MM.1S (cell line): ENCODE measurements around the gene EFCAB6.

Source experiments
- DNase-seq: peaks from one replicate; pipeline ENCODE4 v3.0.0-alpha.2; 2015
- H2AFZ ChIP-seq: fragments of 300-600 bp; sonication (generic); 2 replicates; pipeline ENCODE4 v1.6.0; 2016; ENCODE audit warnings: antibody characterized with exemption, low read length
- H3F3A ChIP-seq: fragments of 300-600 bp; sonication (generic); 2 replicates; pipeline ENCODE4 v1.6.1; 2016; ENCODE audit warnings: mild to moderate bottlenecking, antibody characterized with exemption, low read length, moderate library complexity, mixed read lengths; ENCODE audit not compliant: insufficient read depth
- H3K27ac ChIP-seq: fragments of 300-600 bp; sonication (generic); 2 replicates; pipeline ENCODE4 v1.5.1; 2016; ENCODE audit warnings: mild to moderate bottlenecking, low read length
- H3K27me3 ChIP-seq: fragments of 300-600 bp; sonication (generic); replicated peaks from 2 replicates; pipeline ENCODE4 v1.6.0; 2016; ENCODE audit warnings: low read length; ENCODE audit not compliant: insufficient read depth
- H3K36me3 ChIP-seq: fragments of 300-600 bp; sonication (generic); replicated peaks from 2 replicates; pipeline ENCODE4 v1.6.1; 2016; ENCODE audit warnings: mild to moderate bottlenecking, low read length, mixed read lengths; ENCODE audit not compliant: insufficient read depth
- H3K4me1 ChIP-seq: fragments of 300-600 bp; sonication (generic); 2 replicates; pipeline ENCODE4 v1.6.1; 2016; ENCODE audit warnings: low read length, mixed read lengths
- H3K4me2 ChIP-seq: fragments of 300-600 bp; sonication (generic); 2 replicates; pipeline ENCODE4 v1.6.0; 2016; ENCODE audit warnings: low read depth, low read length
- H3K4me3 ChIP-seq: fragments of 300-600 bp; sonication (generic); 2 replicates; pipeline ENCODE4 v1.5.1; 2016; ENCODE audit warnings: low read length, mixed read lengths
- H3K79me2 ChIP-seq: fragments of 300-600 bp; sonication (generic); 2 replicates; pipeline ENCODE4 v1.6.1; 2016; ENCODE audit warnings: mixed run types, low read length, mixed read lengths
- H3K9ac ChIP-seq: fragments of 300-600 bp; sonication (generic); 2 replicates; pipeline ENCODE4 v1.6.1; 2016; ENCODE audit warnings: low read length, mixed read lengths
- H3K9me2 ChIP-seq: fragments of 300-600 bp; sonication (generic); replicated peaks from 2 replicates; pipeline ENCODE4 v1.6.1; 2016; ENCODE audit warnings: mild to moderate bottlenecking, low read length, mixed read lengths; ENCODE audit not compliant: insufficient read depth
- H3K9me3 ChIP-seq: fragments of 300-600 bp; sonication (generic); replicated peaks from 2 replicates; pipeline ENCODE4 v1.6.1; 2016; ENCODE audit warnings: mild to moderate bottlenecking, low read length, mixed read lengths; ENCODE audit not compliant: insufficient read depth
- H4K20me1 ChIP-seq: fragments of 300-600 bp; sonication (generic); 2 replicates; pipeline ENCODE4 v1.6.1; 2016; ENCODE audit warnings: mild to moderate bottlenecking, low read length, moderate library complexity, mixed read lengths; ENCODE audit not compliant: insufficient read depth
- CTCF ChIP-seq: fragments of 300-600 bp; sonication (generic); IDR thresholded peaks from 2 replicates; pipeline ENCODE4 v1.5.1; 2016; ENCODE audit warnings: antibody characterized with exemption, low read length, mixed read lengths
- EZH2 ChIP-seq: fragments of 300-600 bp; sonication (generic); optimal IDR thresholded peaks from 2 replicates; pipeline ENCODE3; 2017; ENCODE audit warnings: low read depth, mild to moderate bottlenecking, antibody characterized with exemption, low read length, mixed read lengths
- EZH2phosphoT487 ChIP-seq: fragments of 300-600 bp; sonication (generic); IDR thresholded peaks from 2 replicates; pipeline ENCODE4 v1.6.1; 2018; ENCODE audit warnings: antibody characterized with exemption, low read length

EFCAB6 gene

GRCh38 chr22:43838161-43838560 lies 26.1 kb upstream of the EFCAB6 start:
- no peak for DNase-seq
- Histone ChIP-seq H3K9ac (no peak overlapping the region), H3K4me2 (no peak overlapping the region), H3K4me1 (no peaks in the 10 kb centered on the region), H3K9me3 (no peaks in the 10 kb centered on the region), H4K20me1 (no peaks in the 10 kb centered on the region), H3K36me3 (no peaks in the 10 kb centered on the region), H3K27me3 (peaks cover 81% of the 10 kb centered on the region), H2AFZ (no peak overlapping the region), H3K4me3 (no peak overlapping the region), H3K27ac (no peak overlapping the region), H3K79me2 (no peaks in the 10 kb centered on the region), H3F3A (no peaks in the 10 kb centered on the region), H3K9me2 (no peaks in the 10 kb centered on the region)
- TF ChIP-seq EZH2phosphoT487, result no peak
- no peak for TF ChIP-seq EZH2
- no peak for TF ChIP-seq CTCF

- no peaks in the 10 kb centered on the region for H3K36me3 ChIP-seq
- H3K4me2 ChIP-seq, result no peak overlapping the region
- H3K4me1 ChIP-seq, result no peaks in the 10 kb centered on the region
- no peaks in the 10 kb centered on the region for H3K9me3 ChIP-seq
- H3K9ac ChIP-seq, result no peak overlapping the region
- H3K27me3 ChIP-seq, result peaks cover 81% of the 10 kb centered on the region
- H3K27ac ChIP-seq, result no peak overlapping the region
- no peak overlapping the region for H2AFZ ChIP-seq
- no peak overlapping the region for H3K4me3 ChIP-seq
- no peaks in the 10 kb centered on the region for H3F3A ChIP-seq
- H3K9me2 ChIP-seq, result no peaks in the 10 kb centered on the region
- H3K79me2 ChIP-seq, result no peaks in the 10 kb centered on the region
- no peak for TF ChIP-seq CTCF
- TF ChIP-seq EZH2phosphoT487, result no peak
- no peak for TF ChIP-seq EZH2
- no peak for DNase-seq
- H4K20me1 ChIP-seq, result no peaks in the 10 kb centered on the region
Observed at GRCh38 chr22:43837666-43838065, 25.6 kb upstream of the EFCAB6 start.

- Histone ChIP-seq H3K9ac (no peak overlapping the region), H3K4me2 (no peak overlapping the region), H3K4me3 (no peak overlapping the region), H3F3A (no peaks in the 10 kb centered on the region), H3K79me2 (no peaks in the 10 kb centered on the region), H3K9me2 (no peaks in the 10 kb centered on the region), H3K36me3 (no peaks in the 10 kb centered on the region), H4K20me1 (no peaks in the 10 kb centered on the region), H3K9me3 (no peaks in the 10 kb centered on the region), H3K27ac (no peak overlapping the region), H3K4me1 (no peaks in the 10 kb centered on the region), H2AFZ (no peak overlapping the region), H3K27me3 (peaks cover 81% of the 10 kb centered on the region)
- TF ChIP-seq EZH2phosphoT487, result no peak
- TF ChIP-seq EZH2, result no peak
- no peak for DNase-seq
Observed at GRCh38 chr22:43835736-43836135, 23.6 kb upstream of the EFCAB6 start.

GRCh38 chr22:43835166-43835565 lies 23.1 kb upstream of the EFCAB6 start:
- H3K27ac ChIP-seq, result no peak overlapping the region
- TF ChIP-seq EZH2, result no peak
- TF ChIP-seq EZH2phosphoT487, result no peak
- no peak for TF ChIP-seq CTCF
- no peaks in the 10 kb centered on the region for H3F3A ChIP-seq
- no peaks in the 10 kb centered on the region for H3K9me3 ChIP-seq
- H3K27me3 ChIP-seq, result peaks cover 81% of the 10 kb centered on the region
- H3K79me2 ChIP-seq, result no peaks in the 10 kb centered on the region
- no peak for DNase-seq
- no peak overlapping the region for H2AFZ ChIP-seq
- H3K4me3 ChIP-seq, result no peak overlapping the region
- no peaks in the 10 kb centered on the region for H3K36me3 ChIP-seq
- no peaks in the 10 kb centered on the region for H4K20me1 ChIP-seq
- no peaks in the 10 kb centered on the region for H3K9me2 ChIP-seq
- H3K4me2 ChIP-seq, result no peak overlapping the region
- H3K9ac ChIP-seq, result no peak overlapping the region
- no peaks in the 10 kb centered on the region for H3K4me1 ChIP-seq
